22Rv1 (cell line): ENCODE data around the gene TRPV3.

Source experiments
- ZFX ChIP-seq: fragments of 450-650 bp; IDR thresholded peaks from 2 replicates; pipeline ENCODE4 v1.6.1; 2017; ENCODE audit warnings: antibody characterized with exemption, borderline replicate concordance
- TF ChIP-seq, protein P1 (sequence below): fragments of 450-650 bp; IDR thresholded peaks from 2 replicates; pipeline ENCODE4 v1.5.1; 2017; ENCODE audit warnings: mild to moderate bottlenecking

DNA sequence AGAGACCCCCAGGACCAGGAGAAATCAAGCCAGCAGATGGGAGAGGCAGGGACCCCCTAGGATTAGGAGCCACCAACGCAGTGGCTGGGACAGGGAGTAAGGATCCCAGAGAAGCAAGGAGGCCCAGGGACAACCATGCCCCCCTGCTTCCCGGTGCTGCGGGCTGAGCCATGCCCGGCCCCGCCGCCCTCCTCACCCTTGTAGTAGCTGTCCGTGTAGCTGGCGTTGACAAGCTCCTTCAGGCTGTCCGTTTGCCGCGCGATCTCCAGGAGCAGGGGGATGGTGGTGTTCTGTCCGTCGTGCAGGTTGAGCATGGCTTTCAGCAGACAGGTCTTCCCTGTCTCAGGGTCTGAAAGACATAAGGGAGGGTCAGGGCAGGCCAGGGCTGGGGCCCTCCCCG, 33.2 kb upstream of the TRPV3 start:
- TF ChIP-seq, protein P1, sequence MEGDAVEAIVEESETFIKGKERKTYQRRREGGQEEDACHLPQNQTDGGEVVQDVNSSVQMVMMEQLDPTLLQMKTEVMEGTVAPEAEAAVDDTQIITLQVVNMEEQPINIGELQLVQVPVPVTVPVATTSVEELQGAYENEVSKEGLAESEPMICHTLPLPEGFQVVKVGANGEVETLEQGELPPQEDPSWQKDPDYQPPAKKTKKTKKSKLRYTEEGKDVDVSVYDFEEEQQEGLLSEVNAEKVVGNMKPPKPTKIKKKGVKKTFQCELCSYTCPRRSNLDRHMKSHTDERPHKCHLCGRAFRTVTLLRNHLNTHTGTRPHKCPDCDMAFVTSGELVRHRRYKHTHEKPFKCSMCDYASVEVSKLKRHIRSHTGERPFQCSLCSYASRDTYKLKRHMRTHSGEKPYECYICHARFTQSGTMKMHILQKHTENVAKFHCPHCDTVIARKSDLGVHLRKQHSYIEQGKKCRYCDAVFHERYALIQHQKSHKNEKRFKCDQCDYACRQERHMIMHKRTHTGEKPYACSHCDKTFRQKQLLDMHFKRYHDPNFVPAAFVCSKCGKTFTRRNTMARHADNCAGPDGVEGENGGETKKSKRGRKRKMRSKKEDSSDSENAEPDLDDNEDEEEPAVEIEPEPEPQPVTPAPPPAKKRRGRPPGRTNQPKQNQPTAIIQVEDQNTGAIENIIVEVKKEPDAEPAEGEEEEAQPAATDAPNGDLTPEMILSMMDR, result no peak
- TF ChIP-seq ZFX, result no peak
